SK-N-MC (cell line): ENCODE measurements around the gene TNRC6C.

ENCODE experiments used
- EZH2 ChIP-seq: fragments of 200-600 bp; sonication (generic); IDR thresholded peaks from one replicate; pipeline ENCODE4 v1.6.1; 2017; ENCODE audit warnings: antibody characterized with exemption
- POLR2AphosphoS5 ChIP-seq: IDR thresholded peaks from 2 replicates; pipeline ENCODE4 v1.6.1; 2012; ENCODE audit warnings: mild to moderate bottlenecking, low read depth, low read length, borderline replicate concordance

DNA sequence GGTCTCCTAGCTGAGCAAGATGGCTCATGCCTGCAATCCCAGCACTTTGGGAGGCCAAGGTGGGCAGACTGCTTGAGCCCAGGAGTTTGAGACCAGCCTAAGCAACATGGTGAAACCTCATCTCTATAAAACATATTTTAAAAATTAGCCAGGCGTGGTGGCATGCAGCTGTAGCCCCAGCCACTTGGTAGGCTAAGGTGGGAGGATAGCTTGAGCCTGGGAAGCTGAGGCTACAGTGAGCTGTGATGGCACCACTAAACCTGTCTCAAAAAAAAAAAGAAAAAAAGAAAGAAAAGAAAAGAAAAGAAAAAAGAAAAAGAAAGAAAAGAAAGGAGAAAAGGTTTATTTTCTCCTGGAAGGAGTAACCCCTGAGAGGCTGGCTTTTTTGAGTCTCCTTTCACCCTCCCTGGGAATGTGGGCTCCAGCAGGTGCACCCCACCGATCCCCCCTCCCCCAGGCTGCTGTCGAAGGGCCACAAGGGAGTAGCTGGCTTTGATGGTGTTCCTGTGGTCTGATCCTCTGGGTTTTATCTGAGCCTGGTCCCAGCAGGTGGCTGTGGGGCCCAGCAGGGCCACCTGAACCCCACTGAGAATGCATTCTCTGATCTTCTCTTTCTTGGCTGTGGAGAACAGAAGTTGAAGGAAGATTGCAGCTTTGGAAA is 29.9 kb upstream of the TNRC6C start:
- TF ChIP-seq POLR2AphosphoS5: no peak
- TF ChIP-seq EZH2: no peak
